Keratinocyte (primary cell): Measurements from ENCODE around the gene GAN.

ENCODE experiments used
- CTCF ChIP-seq, 3 experiments: IDR thresholded peaks in 1 of 3; conservative IDR thresholded peaks in 1 of 3; optimal IDR thresholded peaks in 1 of 3; 2 replicates in 2 of 3; 3 replicates in 1 of 3; pipeline versions ENCODE3 to v1.5.1; 2011; ENCODE audit warnings: low read length in 3 of 3, mild to moderate bottlenecking in 3 of 3, moderate library complexity in 2 of 3, control low read depth in 1 of 3, inconsistent platforms in 1 of 3; ENCODE audit not compliant: insufficient read depth in 2 of 3; ENCODE audit errors: extremely low read depth in 1 of 3
- EZH2 ChIP-seq: IDR thresholded peaks from one replicate; pipeline ENCODE4 v1.6.1; 2012; ENCODE audit warnings: inconsistent platforms, mild to moderate bottlenecking, low read length, moderate library complexity

GRCh38 chr16:81409016-81409556 is 94.3 kb downstream of the GAN start:
- TF ChIP-seq CTCF (optimal IDR thresholded peaks at IDR 0.05 in 1 of 3, IDR thresholded peaks at IDR 0.05 in 1 of 3, conservative IDR thresholded peaks at IDR 0.05 in 1 of 3; ENCODE audit: extremely low read depth in 1 of 3, insufficient read depth in 2 of 3, low read length in 3 of 3) (no peak), EZH2 (no peak)
